HG03442 (cell line): ENCODE measurements around the gene C16orf96.

Experiments used
- ATAC-seq: cut with Tn5 transposase; IDR thresholded peaks from one replicate; pipeline ENCODE4 v1.9.1; 2021; ENCODE audit warnings: mild to moderate bottlenecking, moderate library complexity; ENCODE audit not compliant: unreplicated experiment

Gene C16orf96

DNA sequence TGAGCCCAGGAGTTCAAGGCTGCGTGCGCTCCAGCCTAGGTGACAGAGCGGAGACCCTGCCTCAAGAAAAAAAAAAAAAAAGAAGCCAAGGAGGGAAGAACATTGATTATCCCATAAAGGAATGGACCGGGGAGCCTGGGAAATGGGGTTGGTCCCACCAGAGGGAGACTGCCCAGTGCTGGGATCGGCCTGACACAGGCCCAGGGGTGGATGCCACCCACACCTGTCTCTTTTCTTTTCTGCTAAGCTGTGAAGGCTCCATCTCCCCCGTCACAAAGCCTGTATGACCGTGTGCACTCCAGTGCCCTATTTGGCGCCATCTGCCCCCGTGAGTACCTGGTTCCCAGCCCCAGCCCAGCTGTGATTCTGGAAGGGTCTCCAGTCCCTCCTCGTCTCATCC lies 42.9 kb downstream of the C16orf96 start:
- ATAC-seq, result no peak

DNA sequence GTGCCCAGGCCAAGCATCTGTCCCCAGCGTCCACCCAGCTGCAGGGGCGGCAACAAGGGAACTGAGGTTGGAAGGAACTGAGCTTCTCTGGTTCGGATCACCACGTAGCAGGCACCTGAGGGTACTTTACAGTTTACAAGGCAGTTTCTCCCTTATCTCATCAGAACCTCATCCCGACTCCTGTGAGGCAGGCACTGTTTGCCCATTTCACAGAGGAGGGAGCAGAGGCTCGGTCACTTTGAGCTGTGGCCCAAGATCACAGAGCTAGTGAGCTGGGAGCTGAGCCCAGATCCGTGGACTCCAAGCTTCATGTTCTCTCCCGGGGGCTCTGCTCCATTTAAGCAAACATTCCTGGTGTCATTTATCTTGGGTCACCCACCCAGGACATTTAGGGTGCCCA lies 43.4 kb downstream of the C16orf96 start:
- ATAC-seq, result no peak

DNA sequence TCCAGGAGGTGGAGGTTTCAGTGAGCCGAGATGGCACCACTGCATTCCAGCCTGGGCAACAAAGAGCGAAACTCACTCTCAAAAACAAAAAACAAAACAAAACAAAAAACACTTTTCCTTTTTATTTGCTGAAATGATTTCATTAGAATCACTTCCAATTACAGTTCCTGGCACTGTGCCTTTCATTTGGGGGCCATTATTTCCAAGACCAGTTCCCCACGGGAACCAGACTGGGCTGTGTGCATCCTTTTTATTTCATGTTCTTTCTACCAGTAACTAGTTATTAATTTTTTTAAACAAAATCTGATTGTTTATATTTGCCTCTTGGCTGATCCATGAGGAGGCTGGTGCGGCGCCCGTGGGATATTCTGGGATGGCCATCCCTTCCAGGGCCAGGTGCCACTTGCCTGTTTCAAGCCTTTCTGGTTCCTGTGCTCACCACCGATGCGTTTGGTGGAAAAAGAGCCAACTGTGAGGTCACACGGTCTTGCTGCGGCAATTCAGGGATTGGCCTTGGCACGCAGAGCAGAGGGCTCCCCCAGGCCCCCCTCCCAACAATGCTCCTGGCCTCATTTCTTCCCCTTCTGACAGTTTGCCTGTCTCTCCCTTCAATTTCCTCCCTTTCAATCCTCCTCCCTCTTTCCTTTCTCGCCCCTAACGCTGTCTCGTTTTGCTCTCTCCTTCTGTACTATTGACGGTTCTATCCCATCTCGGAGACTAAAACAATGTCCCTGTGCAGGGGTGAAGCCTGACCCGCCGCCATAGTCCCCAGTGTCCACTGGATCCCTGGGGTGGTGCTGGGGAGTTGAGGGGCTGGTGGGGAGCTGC lies 45.1 kb downstream of the C16orf96 start:
- ATAC-seq, result no peak

DNA sequence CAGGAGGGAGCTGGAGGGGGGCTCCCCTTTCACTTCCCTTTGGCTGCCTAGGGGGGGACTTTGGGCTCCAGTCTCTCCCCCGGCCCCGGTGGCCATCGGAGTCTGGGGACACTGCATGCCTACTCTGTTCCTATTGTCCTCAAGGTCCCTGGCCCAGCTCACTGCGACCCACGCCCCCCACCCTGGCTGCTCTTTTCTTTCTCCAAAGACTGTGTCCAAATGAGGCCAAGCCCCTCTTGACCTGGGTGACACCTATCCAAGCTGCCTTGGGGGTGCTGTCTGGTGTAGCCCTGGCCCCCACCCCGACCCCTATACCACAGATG lies 45.7 kb downstream of the C16orf96 start:
- ATAC-seq, result no peak

DNA sequence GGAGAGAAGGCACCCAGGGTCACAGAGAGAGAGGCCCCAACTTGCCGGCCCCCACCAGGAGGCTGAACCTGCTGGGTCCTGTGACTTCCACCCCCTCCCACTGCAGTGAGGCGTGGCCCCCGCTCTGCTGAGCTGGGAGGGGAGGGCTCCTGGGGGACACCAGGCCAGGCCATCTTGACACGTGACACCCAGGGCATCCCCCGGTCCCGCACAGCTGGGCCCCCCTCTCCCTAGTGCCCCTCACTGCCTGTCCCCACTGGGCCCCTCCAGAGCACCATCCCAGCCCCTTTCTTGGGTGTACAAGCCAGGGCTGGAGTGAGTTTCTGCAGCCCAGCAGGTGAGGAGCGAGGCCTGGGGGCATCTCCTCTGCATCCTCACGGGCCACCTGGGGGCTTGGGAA lies 46.2 kb downstream of the C16orf96 start:
- ATAC-seq, result no peak

DNA sequence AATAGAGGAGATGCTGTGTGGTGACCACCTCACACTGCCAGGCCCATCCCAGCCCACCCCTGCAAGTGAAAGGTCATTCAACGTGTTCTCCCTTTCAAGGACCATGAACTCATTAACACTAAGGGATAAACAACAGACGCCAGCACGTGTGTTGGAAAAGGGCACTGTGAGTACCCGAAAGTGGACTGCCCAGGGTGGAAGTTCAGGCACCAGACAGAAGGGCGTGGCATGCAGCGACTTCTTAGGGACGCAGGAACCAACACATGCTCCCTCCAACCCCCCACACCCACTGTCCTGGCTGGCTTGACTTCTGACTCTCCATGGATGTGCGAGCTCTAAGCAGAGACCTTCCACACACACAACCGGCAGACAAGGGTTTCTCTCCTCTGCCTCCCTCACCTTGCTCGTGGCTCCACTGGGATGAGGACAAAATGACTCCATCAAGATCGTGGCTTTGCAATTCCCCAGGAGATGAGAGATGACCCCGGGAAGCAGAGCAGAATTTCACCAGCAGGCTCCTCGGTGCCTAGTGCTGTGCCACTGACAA lies 47.6 kb downstream of the C16orf96 start:
- no peak for ATAC-seq

DNA sequence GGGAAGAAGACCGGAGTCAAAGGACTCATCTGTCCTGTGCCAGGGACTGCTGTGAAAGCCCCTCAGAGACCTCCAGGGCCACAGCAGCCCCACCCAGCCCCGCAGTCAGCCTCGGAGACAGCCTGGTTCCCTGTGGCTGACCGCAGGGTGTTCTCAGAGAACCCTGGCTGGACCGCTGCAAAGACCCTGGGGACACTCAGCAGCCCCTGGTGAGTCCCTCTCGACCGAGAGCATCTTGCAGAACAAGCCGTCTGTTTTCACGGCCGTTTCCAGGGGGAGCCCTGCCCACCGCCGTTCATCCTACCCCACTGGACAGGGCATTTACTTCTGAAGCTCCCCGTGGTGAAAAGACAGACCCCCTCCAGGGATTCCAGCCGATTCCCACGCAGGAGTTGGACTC lies 48.3 kb downstream of the C16orf96 start:
- no peak for ATAC-seq

DNA sequence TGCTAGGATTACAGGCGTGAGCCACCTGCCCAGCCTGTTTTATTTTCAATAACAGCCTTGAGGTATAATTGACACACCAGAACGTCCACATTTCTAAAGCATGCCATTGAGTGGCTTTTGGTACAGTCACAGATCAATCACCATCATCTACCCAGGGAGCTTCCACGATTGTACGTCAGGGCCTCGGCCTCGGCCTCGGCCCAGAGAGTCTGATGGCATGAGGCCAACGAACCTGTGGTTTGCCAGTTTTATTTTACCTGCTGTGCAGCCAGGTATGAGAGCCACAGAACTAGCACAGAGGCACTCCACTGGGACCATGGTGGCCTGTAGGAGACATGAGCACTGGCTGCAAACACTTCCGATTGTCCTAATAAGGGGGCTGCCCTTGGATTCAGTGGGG lies 50.2 kb downstream of the C16orf96 start:
- no peak for ATAC-seq

DNA sequence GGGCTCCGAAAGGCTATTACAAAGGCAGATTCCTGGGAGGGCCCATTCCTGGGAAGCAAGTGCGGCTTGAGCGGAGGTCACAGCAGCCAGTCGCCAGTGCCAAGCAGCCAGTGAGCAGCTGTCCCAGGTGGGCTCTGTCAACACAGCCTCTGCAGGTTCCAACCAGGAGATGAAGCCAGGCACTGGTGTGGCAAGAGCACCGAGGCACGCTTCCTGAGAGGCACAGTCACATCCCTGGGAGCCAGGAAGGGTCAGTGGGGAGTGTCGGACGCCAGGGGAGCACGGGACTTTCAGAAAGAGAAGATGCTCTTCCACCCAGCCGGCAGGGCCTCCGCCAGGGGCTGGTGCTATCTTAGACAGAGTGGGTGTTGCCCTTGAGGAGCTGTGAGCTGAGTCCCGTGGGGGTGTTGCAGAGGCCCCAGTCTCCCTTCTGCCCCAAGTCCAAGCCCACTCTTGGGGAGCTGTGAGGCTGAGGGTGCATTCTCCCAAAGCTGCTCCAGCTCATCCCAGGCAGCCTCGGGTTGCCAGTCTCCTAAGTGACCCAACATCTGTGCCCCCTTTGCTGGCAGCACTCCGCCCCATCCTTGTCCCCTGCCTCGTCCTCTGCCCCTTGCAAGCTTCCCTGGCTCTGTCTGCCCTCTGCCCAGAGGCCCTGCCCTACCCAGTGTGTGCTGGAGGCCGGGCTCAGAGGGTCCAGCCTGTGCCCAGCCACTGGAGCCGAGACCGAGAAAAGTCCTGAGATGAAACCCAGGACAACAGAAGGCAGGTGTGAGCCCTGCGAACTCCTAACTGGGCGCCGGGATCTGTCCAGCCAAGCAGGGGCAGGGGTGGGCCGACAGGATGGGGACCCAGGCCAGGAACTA lies 51.9 kb downstream of the C16orf96 start:
- ATAC-seq, result no peak

DNA sequence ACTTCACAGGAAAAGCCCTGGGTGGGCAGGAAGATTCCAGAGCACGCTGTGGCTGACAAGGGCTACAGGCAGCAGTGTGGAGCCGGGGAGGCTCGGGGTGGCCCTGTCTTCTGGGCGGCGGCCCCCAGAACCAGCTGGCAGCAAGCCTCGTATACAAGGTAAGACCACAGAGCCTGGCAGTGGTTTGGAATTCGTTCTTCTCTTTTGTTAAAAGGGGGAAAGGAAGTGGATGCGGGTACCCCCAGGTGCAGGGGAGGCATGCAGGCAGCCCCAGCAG lies 52.5 kb downstream of the C16orf96 start:
- no peak for ATAC-seq

DNA sequence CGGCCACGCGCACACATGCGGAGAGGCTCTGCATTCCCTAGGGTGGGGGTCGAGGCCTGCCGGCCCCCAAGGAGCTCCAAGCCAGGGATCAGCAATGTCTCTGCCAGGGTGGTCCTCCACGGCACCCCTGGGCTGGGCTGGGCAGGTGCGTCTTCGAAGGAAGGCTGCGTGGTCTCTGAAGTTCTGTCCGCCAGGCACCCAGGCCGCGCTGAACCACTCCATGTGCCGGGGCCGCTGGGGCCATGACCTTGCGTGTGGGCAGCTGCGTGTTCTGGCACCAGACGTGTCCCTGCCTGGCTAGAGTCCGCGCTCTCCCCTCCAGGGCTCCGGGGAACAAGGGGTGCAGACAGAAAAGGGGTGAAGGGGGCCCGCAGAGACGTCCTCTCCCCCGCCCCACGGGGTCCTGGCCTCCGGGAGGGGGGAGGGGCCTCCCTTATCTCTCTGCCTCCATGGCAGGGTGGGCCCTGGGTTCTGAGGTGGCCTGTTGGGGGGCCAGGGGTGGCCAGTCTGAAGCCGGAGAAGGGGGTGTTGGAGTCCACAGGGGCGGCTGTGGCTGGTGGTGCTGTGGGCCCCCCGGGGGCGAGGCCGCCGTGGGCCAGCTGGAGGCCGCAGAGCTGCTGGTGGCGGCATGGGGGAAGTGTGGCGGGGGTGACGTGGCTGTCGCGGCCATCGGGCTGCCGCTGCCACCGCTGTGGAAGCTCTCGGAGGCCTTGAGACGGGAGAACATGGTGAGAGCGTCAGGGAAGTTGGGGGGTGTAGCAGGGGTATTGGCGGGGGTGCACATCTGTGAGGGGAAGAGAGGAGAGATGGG lies 53.3 kb downstream of the C16orf96 start:
- no peak for ATAC-seq

DNA sequence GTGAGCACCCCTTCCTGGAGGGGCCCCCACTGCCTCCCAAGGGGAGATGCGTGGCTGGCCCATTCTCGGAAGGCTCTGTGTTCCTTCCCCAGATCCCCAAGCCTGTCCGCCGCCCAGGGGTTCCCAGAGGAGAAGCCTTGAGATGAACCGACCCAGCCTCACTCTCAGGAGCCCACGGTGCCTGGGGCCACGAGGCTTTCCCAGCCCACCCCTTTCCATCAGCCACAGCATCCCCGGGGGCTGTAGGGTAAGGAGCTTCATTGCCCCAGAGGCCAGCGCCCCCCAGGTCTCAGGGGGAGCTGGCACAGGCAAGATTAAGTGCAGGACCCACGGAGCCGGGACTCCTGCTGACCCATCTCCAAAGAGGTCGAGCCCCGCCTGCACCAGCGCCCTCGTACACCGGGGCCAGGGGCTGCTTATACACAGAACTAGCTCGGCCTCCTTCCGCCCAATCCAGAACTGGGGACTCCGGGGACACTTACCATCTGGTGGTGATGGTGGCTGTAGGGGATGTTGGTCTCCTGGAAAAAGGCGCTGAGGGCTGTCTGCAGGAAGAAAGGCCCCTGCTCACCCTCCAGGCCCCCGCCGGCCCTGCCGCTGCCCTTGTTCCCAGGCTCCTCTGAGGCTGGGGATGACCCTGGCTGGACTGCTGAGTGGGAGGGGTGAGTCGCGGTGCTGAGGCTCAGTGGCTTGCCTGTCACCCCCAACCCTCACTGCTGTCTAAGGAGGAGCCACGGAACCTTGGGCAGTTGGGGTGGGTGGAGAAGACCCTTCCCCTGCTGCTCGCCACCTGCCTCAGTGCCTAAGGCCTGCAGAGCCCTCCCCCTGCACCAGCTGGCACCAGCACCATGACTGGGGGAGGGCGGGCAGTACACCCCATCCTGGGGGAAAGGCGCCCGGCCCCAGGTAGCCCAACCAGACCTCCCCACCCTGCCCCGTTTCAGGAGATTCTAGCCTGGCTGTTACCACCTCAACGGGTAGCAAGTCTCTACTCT lies 54.2 kb downstream of the C16orf96 start:
- no peak for ATAC-seq

DNA sequence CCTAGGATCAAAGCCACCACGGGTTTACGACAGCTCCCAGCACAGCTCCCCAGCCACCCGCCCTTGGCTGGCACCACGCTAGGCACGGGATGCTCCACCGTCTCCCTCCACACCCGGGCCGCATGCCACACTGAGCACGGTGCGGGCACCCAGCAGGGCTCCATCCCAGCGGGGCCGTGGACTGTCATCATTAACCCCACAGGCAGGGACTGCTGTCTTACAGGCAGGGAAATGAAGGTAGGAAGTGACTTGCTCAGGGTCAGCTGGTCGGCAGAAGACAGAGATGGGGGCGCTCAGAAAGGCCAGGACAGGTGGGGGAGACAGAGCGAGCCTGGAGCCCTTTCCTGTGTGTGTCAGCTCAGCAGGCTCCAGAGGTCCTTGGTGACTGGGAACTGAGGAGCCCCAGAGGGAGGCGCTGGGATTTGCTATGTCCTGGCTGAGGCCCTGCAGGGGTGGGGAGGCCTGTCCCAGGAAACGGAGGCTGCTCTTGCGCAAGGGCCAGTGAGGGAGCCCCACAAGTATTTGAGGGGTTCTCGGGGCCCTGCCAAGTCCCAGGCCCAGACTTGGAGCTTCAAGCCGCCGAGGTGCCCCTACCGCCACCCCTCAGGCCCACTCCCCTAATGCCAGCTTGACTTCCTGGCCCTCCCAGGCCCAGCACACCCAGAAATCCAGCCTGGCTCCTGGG lies 55.3 kb downstream of the C16orf96 start:
- no peak for ATAC-seq

DNA sequence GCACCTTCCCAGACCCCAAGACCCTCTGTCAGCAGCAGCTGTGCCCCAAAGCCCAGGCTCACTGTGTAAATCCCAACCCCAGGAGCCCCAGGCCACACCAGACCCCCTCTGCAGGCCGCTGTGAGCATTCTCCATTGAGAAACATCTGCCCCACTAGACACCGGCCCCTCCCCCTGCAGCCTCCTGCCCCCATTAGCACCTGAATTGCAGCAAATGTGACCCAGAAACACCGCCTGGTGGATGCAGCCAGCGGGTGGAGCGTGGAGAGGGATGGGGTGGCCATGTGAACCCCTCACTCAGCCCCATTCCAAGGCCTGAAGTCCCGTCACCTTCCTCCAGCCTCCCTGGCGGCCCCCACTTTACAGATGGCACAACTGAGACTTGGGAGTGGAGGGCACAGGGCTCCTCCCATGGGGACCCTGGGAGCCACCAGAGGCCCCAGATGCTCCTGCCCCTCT lies 56.4 kb downstream of the C16orf96 start:
- ATAC-seq, result no peak

DNA sequence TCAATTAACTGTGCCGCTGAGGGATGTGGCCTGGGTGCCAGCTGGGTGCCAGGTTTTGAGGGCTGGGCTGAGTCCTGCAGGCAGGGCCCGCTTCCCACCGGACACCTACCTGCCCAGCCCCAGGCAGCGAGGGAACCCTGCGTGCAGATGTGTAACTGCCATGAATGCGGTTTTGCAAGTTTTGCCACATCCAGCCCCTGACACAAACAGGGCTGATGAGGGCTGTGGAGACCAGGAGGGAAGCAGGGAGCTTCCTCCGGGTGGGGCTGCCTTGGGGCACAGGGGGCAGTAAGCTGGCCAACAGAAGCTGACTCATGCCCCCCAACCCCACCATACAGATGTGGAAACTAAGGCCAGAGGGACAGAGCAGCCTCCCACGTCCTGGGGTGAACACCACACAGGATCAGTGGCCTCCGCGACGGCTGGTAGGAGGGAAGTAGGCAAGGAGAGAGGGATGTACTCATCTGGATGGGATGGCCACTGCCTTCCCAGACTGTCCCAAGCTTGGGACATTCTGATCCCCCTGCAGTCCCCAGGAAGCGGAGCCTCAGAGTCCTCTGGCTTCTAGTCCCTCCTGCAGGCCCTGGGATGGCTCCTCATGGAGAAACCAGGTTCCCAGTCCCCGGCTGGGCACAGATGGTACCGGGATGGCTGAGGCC lies 57.0 kb downstream of the C16orf96 start:
- ATAC-seq, result no peak

DNA sequence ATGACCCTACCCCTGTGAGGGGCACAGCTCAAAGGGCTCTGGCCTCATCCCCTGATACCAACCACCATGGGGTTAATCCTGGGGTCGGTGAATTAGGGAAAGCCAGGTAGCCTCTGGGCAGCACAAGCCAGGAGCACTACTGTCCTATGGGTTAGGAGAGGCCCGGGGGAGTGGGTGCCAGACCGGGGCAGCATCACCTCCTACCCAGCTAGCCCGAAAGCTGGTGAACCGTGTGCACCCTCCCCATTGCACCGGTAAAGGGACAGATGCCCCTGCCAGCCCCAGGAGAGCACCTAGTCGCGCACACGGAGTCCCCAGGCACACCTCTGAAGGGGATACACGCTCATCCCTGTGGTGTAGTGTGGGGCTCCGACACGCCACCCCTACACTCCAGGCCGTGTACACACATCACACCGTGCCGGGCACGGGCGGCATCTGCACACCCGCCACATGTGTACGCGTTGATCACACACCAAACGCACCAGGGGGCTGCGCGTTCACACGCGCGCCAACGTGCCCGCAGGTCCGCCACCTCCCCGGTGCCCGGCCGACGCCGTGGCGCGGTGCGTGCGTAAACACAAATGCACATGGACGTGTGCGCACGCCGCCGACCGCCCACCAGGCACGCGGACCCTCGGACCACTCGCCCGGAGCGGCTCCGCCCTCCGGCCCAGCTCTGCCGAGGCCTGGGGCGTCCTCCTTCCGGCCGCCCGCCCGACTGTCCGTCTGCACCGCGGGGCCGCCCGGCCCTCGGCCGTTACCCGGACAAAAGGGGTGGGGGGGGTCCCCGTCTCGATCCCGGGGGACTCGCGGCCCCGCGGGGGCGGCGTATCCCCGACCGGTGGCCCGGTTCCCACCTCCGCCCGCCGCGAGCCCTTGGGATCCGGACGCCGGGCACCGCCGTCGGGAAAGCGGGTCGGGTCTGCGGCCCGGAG lies 57.8 kb downstream of the C16orf96 start:
- no peak for ATAC-seq

DNA sequence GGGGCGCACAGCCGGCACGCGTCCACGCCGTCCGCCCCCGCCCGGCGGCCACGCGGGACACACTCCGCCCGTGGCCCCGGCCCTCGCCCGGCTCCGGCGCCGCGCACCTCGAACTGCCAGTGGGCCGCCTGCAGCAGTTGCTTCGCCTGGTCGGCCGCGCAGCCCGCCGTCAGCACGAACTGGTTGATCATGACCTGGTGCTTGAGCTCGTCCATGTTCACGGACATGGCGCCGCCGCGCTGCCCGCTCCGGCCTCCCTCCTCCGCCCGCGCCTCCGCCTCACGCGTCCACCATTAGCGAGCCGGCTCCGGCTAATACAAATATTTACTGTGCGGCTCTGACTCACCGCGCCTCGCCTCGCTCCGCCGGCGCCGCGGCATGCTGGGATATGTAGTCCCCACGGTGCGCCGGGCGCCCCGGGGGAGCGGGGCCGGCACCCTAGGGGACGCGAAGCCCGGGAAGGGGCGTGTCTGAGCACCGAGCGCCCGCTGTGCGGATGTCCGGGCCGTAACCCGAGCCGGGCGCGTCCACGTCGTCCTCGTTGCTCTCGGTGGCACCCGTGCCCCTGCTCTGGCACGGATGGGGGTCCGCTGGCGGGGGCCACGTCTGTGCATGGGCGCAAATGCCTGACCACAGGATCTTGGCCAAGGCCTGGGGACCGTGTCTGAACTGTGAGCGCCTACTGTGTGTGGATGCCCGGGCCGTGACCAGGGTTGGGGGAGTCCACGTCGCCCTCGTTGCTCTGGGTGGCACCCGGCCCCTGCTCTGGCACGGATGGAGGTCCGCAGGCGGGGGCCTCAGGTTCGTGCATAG lies 58.6 kb downstream of the C16orf96 start, which contains the start of gene UBALD1:
UBALD1 (minus strand) TSS at position 318 of the 813 bp plus-strand sequence; CDS start at position 227, 91 bp downstream.
- peak; percentile 60 for ATAC-seq
